ENCODE results near the gene GGA2.
"Not testable (repeated sequence)": the region's sequence is repeated elsewhere in the genome, so short reads cannot be mapped to it uniquely, and the experiment has no call there.

GGA2 gene, protein sequence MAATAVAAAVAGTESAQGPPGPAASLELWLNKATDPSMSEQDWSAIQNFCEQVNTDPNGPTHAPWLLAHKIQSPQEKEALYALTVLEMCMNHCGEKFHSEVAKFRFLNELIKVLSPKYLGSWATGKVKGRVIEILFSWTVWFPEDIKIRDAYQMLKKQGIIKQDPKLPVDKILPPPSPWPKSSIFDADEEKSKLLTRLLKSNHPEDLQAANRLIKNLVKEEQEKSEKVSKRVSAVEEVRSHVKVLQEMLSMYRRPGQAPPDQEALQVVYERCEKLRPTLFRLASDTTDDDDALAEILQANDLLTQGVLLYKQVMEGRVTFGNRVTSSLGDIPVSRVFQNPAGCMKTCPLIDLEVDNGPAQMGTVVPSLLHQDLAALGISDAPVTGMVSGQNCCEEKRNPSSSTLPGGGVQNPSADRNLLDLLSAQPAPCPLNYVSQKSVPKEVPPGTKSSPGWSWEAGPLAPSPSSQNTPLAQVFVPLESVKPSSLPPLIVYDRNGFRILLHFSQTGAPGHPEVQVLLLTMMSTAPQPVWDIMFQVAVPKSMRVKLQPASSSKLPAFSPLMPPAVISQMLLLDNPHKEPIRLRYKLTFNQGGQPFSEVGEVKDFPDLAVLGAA

DNA sequence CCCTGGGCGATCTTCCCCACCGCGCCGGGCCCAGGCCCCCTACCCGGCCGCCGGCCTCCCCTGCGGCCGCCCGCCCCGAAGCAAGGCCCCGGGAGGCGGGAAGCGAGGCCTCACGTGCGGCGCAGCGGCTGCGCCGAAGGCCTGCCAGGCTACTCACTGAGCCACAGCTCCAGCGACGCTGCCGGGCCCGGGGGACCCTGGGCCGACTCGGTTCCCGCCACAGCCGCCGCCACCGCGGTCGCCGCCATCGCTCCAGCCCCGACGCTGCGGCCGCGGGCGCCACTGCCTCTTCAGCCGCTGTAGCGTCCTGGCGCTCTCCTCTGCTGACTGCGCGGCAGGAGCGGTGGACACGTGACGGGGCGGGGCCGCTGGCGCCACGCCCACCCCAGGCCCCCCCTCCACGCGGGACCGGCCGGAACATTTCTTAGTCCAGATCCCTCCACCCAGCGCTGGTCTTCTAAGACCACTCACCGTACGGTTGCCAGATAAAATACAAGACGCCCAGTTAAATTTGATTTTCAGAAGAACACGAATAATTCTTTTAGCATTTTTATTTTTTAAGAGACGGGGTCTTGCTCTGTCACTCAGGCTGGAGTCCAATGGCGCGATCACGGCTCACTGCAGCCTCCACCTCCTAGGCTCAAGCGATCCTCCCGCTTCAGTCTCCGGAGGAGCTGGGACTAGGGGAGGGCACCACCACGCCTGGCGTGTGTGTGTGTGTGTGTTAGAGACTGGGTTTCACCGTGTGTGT, at the start of gene GGA2:
Gene GGA2 (minus strand): TSS at position 331 of the 751 bp plus-strand sequence. CDS start 83 bp downstream, at position 248.
- DNase-seq (ENCODE audit: low read depth in 2 of 2) = peak; percentile 49 to 66

DNA sequence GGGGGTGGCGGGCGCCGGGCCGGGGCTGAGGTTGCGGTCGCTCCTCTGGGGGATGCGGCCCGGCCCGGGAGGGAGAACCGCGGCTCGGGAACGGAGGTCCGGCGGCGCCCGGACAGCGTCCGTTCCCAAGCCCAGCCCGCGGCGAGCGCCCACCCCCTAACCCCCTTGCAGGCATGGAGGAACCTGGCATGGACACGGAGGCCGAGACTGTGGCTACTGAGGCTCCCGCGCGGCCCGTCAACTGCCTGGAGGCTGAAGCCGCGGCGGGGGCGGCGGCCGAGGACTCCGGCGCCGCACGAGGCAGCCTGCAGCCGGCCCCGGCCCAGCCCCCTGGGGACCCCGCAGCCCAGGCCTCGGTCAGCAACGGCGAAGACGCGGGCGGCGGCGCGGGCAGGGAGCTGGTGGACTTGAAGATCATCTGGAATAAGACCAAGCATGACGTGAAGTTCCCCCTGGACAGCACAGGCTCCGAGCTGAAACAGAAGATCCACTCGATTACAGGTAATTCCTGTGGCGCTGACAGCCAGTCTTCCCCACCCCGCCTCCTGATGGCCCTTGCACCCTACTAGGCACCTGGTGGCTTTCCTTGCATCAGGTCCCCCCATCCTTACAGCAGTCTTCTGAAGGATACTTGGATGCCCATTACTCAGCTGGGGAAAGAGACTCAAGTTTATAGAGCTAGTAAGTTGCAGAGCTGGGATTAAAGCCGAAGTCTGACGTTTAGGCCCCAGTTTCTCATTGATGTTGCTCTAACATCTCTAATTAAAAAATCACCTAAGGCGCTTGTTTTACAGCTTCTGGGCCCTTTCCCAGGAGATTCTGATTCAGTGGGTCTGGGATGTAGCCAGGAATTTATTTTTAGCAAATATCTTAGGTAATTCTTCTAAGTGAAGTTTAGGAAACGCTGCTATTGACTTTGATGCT, 47.7 kb upstream of the GGA2 start:
- DNase-seq (ENCODE audit: low read depth in 2 of 2) = no peak

DNA sequence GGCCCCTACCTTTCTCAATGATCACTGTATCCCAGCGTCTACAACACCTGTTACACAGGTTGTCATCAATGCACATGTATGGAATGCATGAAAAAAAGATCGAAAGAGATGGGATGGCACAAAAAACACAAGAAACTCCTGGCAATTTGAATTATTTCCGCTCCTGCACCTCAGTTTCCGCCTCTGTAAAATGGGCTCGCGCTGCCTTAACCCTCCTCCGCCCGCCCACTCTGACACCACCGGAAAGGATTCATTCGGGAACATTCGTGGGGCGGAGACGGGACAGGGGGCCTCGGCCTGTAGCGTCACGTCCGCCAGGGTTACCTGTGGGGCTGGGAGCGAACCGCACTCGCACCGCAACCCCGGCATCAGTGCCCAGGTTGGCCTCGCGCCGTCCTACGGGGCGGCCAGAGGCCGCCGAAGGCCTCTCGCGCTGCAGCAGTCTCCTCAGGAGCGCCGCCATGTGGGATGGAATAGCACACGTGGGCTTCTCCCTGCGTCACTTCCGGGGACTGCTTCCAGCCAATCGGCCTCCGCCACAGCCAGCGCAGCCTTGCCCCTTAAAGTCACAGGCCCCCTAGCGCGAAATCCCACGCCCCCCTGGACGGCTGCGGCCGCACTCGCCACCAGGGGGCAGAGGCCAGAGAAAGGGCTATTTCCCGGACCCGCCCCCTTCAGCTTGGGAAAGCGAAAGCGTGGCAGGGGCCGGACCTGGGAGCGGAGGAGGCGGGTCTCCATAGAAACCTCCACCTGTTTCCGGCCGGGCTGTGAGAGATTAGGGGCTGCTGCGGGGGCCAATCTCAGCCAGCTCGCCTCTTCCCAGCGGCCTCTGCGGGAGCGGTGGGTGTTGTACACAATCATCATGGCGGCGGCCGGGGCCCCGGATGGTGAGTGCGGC, 46.8 kb upstream of the GGA2 start, which contains the start of the genes EARS2 and UBFD1:
Gene EARS2 (minus strand): TSS at position 470 of the 898 bp plus-strand sequence. CDS start 7 bp downstream, at position 463.
Gene UBFD1 (plus strand): TSS at position 847 of the 898 bp plus-strand sequence. CDS start 16 bp downstream, at position 863.
- DNase-seq (ENCODE audit: low read depth in 2 of 2) = peak; percentile 96 to 97

DNA sequence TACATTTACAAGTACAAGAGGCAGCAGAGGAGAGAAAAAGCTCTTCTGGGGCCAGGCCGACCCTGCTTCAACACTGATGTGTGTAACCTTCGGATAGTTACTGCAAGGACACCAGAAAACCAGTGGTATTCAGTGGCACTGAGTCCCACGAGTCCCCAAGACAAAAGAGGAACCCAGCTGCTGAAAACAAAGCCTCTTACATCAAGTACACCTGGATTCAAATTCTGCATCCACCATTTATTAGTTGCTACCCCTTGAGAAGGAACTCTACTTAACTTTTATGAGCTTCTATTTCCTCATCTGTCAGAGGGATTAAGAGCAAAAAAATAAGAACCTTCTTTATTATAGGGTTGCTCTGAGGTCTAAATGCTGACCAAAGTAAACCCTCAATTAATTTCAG, 44.2 kb upstream of the GGA2 start:
- DNase-seq (ENCODE audit: low read depth in 2 of 2) = no peak

DNA sequence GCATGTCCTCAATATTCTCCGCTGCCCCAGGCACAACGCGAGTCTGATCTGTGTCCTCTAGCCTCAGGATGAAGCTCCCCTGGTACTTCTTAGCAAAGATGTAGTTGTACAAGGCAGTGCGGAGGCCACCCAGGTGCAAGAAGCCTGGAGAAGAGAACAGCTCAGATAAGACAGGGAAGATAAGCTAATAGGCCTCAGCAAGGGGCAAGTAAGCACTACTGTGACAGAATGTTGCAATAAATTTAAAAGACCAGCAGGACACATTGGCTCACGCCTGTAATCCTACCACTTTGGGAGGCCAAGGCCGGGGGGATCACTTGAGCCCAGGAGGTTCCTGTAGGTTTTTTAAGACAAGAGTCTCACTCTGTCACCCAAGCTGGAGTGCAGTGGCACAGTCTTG, 41.9 kb upstream of the GGA2 start:
- DNase-seq (ENCODE audit: low read depth in 2 of 2) = no peak

DNA sequence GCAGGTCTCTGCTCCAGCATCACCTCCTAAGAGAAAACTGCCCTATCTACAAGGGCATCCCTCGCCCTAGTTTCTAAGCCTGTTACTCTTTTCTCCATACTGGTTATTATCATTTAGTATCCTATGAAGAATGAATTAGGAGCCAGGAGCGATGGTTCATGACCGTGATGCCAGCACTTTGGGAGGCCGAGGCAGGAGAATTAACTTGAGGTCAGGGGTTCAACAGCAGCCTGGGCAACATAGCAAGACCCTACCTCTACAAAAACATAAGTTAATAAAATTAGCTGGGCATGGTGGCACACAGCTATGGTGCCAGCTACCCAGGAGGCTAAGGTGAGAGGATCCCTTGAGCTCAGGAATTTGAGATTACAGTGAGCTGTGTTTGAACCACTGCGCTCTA, 39.6 kb upstream of the GGA2 start:
- DNase-seq (ENCODE audit: low read depth in 2 of 2) = no peak

DNA sequence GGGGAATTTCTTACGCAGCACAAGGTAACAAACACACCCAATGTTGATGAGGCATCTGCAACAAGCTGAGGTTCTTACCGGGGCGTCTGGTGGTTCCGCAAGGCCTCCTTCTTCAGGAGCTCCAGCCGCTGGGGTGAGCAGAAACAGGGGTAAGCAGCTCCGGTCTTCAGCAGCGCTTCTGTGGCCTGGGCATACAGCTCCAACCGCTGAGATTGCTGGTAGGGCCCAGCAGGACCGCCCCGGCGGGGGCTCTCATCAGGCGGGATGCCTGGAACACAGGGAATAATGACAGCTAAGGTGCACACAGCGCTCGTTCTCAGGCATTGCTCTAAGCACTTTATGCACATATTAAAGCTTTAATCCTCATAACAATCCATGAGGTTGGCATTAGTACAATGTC, 34.1 kb upstream of the GGA2 start:
- no peak for DNase-seq (ENCODE audit: low read depth in 2 of 2)

DNA sequence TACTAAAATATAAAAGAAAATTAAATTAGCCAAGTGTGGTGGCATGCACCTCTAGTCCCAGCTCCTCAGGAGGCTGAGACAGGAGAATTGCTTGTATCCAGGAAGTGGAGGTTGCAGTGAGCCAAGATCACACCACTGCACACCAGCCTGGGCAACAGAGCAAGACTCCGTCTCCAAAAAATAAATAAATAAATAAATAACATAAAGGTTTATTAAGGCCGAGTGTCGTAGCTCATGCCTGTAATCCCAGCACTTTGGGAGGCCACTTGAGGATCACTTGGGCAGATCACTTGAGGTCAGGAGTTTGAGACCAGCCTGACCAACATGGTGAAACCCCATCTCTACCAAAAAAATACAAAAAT, 30.5 kb upstream of the GGA2 start:
- not testable (repeated sequence) for DNase-seq (ENCODE audit: low read depth in 2 of 2)

DNA sequence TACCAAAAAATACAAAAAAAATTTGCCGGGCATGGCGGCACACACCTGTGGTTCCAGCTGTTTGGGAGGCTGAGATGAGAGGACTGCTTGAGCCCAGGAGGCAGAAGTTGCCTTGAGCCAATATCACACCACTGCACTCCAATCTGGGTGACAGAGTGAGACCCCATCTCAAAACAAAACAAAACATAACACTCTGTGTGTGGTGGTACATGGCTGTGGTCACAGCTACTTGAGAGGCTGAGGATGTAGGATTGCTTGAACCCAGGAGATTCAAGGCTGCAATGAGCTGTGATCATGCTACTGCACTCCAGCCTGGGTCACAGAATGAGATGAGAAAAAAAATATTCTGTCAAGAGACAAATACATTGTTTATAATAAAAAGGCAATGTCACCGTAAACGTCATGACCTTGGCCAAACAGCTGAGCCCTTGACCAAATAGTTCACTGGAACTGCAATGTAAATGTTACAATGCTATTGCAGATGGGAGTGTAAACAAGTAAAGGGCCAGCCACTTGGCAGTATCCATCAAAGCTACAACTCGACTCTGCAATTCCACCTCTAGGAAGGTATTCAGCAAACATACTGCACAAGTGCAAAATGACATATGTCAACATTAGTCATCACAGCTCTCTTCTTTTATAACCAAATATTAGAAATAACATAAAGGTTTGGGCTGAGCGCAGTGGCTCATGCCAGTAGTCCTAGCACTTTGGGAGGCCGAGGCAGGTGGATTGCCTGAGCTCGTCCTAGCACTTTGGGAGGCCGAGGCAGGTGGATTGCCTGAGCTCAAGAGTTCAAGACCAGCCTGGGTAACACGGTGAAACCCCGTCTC, 29.9 kb upstream of the GGA2 start:
- DNase-seq (ENCODE audit: low read depth in 2 of 2) = no peak

DNA sequence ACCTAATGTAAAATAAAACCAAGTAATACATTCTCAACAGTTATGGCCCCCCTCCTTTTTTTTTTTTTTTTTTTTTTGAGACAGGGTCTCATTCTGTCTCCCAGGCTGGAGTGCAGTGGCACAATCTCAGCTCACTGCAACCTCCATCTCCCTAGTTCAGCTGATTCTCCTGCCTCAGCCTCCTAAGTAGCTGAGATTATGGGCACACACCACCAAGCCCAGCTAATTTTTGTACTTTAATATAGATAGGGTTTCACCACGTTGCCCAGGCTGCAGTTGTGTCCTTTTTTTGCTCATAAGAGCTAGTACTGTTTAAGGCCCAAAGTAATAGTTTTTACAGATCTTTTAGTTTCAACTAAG, 28.6 kb upstream of the GGA2 start:
- no peak for DNase-seq (ENCODE audit: low read depth in 2 of 2)

DNA sequence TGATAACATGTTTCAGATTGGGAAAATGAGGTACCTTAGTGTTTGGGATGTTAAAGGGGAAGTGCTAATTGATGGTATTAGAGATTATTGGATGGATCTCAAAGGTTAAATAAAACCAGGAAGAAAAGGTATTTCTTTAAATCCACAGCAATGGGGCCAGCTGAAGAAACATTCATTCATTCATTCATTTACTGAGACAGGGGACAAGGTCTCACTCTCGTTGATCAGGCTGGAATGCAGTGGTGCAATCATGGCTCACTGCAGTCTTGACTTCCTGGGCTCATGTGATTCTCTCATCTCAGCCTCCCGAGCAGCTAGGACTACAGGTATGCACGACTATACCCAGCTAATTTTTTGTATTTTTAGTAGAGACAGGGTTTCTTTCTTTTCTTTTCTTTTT, 27.1 kb upstream of the GGA2 start:
- no peak for DNase-seq (ENCODE audit: low read depth in 2 of 2)

DNA sequence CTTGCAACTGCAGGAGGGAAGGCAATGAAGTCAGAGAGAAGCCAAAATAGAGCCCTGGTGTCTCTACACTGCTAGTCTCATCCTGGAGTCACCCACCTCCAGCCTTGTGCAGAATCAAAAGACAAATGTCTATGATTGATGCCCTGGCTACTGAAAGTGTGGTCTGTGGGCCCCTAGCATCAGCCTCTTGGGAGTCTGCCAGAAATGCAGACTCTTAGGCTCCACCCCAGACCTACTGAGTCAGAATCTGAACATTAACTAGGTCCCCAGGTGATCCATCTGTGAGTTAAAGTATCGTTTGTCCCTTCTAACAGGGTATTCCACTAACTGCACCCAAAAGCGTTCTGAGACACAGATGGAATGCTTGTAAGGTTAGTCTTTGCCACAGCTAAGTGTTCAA, 25.6 kb upstream of the GGA2 start:
- no peak for DNase-seq (ENCODE audit: low read depth in 2 of 2)

DNA sequence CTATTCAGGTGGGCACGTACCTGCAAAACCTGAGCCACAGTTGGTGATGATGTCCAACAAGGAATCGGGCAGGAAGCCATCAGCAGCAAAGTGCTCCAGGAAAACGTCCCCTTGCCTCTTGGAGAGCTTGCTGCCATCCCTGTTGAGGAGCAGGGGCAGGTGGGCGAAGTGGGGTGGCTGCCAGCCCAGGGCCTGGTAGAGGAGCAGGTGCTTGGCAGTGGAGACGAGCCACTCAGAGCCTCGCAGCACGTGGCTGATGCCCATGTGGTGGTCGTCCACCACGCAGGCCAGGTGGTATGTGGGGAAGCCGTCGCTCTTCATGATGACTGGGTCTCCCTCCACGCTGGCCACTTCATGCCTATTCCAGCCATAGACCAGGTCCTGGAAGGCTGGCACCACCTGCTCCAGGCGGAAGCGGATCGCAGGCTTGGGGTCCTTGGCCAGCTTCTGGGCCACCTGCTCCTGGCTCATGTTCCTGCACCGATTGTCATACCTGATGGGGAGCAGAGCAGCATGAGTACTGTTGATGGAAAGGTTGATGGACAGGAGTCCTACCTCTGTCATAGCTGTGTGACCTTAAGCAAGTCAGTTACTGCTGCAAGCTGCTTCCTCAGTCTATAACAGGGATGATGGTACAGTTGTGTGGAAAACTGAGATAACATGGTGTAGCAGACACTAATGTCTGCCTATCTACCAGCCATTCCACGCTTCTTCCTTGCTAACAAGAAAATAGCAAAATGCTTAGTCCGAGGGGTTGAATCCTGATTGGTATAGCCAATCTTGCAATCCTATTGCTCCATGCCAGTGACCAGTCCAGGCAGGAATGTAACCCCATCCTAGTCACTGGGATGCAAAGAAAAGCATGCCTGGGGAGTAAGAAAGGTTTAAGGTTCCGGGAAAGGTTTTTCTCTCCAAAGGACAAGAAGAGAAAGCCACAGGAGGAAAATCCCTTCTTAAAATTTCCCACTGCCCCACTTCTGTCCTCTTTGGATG, 24.9 kb upstream of the GGA2 start:
- no peak for DNase-seq (ENCODE audit: low read depth in 2 of 2)

DNA sequence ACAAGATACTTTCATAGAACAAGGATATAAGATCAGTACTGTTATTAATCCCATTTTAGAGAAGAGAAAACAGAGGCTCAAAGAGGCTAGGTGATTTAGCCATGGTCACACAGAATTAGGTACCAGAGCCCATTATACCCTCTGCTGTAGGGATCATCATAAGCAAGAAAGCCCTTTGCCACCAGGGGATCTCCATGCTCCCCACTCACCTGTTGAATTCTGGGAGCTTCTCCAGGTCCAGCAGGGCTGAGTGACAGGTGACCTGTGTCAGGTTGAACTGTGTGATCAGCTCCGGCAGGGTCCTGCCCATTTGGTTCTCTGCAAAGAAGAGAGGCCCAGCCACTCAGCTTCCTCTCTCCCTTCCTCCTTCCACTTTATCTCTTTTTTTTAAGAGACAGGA, 22.2 kb upstream of the GGA2 start:
- no peak for DNase-seq (ENCODE audit: low read depth in 2 of 2)

DNA sequence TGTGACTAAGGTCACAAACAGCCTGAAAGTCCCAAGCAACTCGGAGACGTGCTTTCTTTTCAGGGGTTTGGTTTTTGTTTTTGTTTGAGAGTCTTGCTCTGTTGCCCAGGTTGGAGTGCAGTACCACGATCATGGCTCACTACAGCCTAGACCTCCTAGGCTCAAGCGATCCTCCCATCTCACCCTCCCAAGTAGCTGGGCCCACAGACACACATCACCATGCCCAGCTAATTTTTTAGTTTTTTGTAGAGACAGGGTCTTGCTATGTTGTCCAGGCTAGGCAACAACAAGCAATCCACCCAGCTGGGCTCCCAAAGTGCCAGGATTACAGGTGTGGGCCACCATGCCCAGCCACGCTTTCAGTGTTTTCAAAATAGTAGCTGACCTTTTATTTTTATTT, 19.8 kb upstream of the GGA2 start:
- DNase-seq (ENCODE audit: low read depth in 2 of 2) = no peak

DNA sequence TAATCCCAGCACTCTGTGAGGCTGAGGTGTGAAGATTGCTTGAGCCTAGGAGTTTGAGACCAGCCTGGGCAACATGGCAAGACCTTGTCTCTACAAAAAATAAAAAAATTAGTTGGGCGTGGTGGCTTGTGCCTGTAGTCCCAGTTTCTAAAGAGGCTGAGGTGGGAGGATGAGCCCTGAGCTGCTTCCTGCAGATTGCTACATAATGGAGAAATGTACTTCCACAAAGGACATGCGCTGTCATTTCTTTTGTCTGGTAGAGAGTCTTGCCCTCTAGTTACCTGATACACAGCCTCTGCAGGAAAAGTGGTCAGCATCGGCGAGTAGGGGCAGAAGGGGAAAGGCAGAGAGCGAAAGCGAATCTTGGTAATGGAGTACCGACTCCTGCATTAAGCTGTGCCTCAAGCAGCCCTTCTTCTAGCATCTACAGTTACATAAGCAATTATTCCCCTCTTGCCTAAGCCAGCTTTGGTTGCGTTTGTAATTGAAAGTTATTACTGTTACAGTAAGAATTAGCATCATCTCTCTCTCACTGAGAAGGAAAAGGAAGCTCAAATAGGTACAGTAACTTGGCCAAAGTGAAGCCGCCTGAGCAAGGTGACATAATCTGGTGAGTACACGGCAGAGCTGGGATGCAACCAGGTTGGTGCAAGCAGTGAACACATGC, 18.5 kb upstream of the GGA2 start:
- DNase-seq (ENCODE audit: low read depth in 2 of 2) = no peak

DNA sequence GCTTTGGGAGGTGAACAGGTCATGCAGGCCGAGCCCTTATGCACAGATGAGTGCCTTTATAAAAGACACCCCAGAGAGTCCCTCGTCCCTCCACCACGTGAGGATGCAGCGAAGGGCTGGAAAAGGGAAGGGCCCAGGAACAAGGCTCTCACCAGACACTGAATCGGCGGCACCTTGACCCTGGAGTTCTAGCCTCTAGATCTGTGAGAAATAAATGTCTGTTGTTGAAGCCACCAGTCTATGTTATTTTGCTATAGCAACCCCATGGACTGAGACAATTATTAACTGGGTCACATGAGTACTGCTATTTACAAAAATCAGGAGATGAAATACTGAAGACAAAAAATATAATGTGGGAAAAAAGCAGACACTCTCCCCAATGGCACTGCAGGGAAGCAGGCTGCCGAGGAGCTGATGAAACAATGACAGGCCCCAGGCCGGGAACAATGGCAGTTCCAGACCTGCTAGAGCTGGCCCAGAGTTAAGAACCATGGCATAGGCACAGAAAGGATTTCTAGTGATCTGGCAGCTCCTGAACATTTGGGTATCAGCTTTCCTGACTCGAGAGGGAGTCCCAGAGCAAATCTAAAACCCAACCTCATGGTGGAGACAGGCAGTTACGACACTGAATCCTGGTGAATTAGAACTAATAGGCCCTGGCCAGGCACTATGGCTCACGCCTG, 17.8 kb upstream of the GGA2 start:
- no peak for DNase-seq (ENCODE audit: low read depth in 2 of 2)

All from stimulated activated CD8-positive, alpha-beta memory T cell treated with anti-CD3 and anti-CD28 coated beads, Interleukin-15, amount 100 ng/mL, for 4 hours (primary cell).